GM10266 (cell line): ENCODE results near the gene SPACA6.

Experiments used
- DNase-seq: peaks from one replicate; pipeline ENCODE4 v3.0.0; 2012; ENCODE audit errors: extremely low spot score
- TF ChIP-seq, protein P1 (sequence below): IDR thresholded peaks from 2 replicates; pipeline ENCODE4 v1.5.1; 2012; ENCODE audit warnings: mild to moderate bottlenecking, low read depth; ENCODE audit not compliant: control insufficient read depth, insufficient read depth; ENCODE audit errors: missing control alignments

Gene SPACA6

DNA sequence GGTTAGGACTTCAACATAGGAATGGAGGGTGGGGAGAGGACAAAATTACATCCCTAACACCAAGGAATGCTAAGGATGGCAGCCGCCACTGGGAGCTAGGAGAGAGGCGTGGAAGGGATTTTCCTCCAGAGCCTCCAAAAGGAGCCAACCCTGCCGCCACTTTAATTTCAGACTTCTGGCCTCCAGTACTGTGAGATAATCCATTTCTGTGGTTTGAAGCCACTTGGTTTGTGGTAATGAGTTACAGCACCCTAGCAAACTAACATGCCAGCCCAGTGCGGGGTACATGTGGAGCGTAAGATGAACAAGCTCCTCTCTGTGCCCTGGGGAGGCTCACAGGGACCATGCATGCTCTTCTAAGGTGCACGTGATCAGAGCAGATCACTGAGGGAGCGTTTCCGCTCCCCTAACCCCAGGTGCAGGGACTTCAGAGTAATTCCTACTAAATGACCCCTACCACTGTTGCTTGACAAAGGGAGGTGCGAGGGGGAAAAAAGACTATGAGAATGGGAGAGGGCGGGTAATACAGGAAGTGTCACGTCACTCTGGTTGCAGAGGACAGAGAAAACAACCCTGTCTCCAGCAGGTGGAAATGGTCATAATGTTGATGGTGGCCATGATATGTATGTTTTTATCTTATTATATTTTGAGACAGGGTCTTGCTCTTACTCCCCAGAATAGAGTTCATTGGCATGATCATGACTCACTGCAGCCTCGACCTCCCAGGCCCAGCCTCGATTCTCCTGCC is 46.5 kb downstream of the SPACA6 start:
- TF ChIP-seq, protein P1, sequence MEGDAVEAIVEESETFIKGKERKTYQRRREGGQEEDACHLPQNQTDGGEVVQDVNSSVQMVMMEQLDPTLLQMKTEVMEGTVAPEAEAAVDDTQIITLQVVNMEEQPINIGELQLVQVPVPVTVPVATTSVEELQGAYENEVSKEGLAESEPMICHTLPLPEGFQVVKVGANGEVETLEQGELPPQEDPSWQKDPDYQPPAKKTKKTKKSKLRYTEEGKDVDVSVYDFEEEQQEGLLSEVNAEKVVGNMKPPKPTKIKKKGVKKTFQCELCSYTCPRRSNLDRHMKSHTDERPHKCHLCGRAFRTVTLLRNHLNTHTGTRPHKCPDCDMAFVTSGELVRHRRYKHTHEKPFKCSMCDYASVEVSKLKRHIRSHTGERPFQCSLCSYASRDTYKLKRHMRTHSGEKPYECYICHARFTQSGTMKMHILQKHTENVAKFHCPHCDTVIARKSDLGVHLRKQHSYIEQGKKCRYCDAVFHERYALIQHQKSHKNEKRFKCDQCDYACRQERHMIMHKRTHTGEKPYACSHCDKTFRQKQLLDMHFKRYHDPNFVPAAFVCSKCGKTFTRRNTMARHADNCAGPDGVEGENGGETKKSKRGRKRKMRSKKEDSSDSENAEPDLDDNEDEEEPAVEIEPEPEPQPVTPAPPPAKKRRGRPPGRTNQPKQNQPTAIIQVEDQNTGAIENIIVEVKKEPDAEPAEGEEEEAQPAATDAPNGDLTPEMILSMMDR: no peak
- DNase-seq: no peak

DNA sequence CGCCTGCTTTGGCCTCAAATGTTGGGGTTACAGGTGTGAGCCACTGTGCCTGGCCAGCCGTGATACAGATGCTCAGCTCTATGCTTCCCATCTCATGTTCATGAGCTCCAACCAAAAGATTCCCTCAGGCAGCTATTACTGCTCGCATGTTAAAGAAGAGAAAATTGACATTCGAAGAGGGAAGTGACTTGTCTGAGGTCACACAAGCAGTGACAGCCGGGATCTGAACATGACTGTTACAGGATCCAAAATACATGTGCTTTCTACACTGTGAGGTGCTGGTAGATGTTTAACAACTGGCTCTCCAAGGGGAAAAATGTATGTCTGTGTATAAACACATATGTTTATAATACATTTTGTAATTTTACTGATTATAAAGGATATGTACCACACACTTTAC is 47.2 kb downstream of the SPACA6 start:
- no peak for DNase-seq
- TF ChIP-seq, protein P1: no peak

DNA sequence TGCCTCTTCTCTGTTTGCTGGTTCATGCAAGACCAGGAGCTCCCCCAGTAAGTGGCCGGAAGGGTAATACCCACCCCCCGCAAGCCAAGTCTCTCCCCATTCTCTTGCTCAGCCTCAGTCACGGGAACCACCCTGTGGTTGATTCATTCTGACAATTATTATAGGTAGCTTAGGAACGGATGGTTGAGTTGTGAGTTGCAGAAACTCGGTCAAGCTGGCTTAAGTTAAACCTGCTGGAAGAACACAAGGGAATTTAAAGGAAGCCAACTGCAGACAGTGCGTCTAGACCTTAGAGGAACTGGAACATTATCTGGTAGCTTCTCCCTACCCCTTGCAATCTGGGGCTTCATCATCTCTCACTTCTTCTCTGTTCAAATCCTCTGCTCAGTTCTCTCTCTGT is 49.7 kb downstream of the SPACA6 start:
- no peak for DNase-seq
- TF ChIP-seq, protein P1: no peak

DNA sequence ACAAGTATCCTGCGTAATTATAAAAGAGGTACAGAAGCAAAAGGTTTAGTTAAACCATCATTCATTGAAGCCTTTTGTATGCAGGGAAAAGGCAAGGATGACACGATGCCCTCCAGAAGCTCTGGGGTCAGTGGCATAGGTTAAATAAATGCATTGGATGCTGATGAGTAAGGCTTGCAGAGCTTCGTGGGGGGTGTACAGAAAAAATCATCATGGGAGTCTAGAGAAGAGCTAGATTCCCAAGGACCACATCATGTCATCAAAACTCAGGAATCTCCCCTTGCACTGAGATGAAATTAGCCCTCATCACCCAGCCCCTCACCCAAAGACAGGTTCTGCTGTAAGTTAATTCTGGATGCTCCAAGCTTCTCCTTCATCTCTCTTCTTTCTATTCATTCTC is 50.3 kb downstream of the SPACA6 start:
- TF ChIP-seq, protein P1: no peak
- DNase-seq: no peak

DNA sequence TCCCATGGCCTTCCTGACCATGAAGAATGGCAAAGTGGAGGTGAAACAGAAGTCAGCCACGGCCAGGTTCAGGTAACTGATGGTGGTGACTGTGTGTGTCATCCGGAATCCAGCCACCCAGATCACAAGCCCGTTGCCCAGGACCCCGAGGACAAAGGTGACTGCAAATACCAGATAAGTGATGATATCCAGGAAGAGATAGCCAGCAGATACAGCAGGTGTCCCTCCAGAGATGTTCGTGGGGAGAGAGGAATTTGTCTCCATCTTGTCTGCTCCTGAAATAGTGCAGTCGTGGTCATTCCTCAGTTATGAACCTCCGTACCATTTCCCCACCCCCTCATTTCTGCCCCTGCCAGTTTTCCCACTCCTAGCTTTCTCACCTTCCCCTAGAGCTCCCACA is 53.6 kb downstream of the SPACA6 start:
- no peak for DNase-seq
- TF ChIP-seq, protein P1: no peak

DNA sequence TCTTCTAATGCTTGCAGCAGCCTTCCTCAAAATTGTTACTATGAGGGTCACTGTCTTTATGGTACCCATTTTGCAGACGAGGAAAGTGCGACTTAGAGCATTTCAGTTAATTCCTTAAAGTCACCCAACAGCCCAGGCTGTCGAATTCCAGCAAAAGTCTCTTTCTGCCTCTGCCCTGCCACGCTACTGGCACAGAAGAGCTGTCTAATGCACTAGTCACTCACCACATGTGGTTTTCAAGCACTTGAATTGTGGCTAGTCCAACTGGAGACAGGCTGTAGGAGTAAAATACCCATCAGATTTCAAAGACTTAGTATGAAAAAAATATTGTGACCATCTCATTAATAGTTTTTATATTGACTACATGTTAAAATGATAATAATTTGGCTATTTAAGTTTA is 56.8 kb downstream of the SPACA6 start:
- no peak for DNase-seq
- TF ChIP-seq, protein P1: no peak

DNA sequence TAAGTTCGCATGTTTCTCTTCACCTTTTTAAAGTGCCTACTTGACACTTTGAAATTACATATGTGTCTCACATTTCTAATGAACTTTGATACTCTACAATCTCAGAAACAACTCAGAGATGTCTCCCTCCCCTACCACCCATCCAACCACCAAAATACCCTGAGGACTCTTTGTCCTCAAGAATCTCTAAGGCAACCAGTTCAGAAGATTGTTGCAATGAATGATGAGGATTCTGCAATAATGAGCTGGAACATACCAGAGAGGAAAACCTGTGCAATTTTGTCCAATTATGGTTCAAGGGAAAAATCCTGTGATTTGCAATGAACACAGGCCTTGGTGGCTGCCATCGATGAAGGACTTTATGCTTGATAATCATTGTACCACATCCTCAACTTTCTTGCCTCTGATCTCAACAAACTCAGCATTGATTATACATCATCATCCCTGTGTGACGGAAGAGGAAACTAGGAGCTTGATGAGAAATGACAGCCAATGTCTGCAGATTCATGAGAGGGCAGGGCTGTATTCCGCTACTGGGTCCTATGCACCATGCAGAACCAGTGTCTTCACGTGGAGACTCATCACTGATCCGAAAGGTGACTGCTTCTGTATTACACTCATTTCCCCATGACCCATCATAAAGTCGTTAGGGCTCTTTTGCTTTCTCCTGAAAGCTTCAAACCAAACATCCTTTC is 57.4 kb downstream of the SPACA6 start:
- DNase-seq: no peak
- TF ChIP-seq, protein P1: no peak
